HCT116 (cell line): ENCODE measurements around the gene SH3GL1. TPM values are rescaled to one million over a fixed set of nuclear protein-coding genes. Genes with fewer than 3 reads are reported as not detected.

Experiments used
- ATAC-seq: fragments of 200-7000 bp; cut with Tn5 transposase; 2 replicates; pipeline ENCODE4 v1.9.1; 2020; ENCODE audit warnings: mild to moderate bottlenecking, moderate library complexity
- BruUV-seq: library from RNA; stranded (reverse); fragments of 400-500 nt; replicated peaks from 2 replicates; lab custom pipeline; 2021; lab: Mats Ljungman, UMichigan
- CTCF ChIA-PET: fragments of 300-600 bp; sonication (Branson Sonifier 250); formaldehyde crosslinking; loops from one replicate; lab custom pipeline; 2021; ENCODE audit warnings: antibody characterized with exemption; lab: Charles Lee
- POLR2A ChIA-PET: fragments of 300-600, 350-600 bp; sonication (Branson Sonifier 250); formaldehyde crosslinking; loops from one replicate; lab custom pipeline; 2021; ENCODE audit warnings: antibody characterized with exemption; lab: Charles Lee
- RAD21 ChIA-PET, 2 experiments: fragments of 300-600 bp; sonication (Branson Sonifier 250); formaldehyde crosslinking; loops; one replicate each; lab custom pipeline; 2023; ENCODE audit warnings: low total read pairs in 2 of 2; ENCODE audit not compliant: uncharacterized antibody in 2 of 2, unreplicated experiment in 2 of 2, low non-redundant PET in 1 of 2; lab: Charles Lee
- DNase-seq: peaks from one replicate; pipeline ENCODE4 v3.0.0-alpha.2; 2010; ENCODE audit warnings: low read depth, low spot score
- H2AFZ ChIP-seq: fragments of 200-600 bp; shearing (Covaris generic), sonication (generic); 2 replicates; pipeline ENCODE4 v1.6.1; 2017; ENCODE audit warnings: low read depth, mixed run types, mixed read lengths, antibody characterized with exemption, low read length; ENCODE audit not compliant: poor library complexity, severe bottlenecking
- H3K27ac ChIP-seq: 2 replicates; pipeline ENCODE4 v1.5.1; 2012; ENCODE audit warnings: low read depth, low read length
- H3K27me3 ChIP-seq: fragments of 200-600 bp; sonication (generic); 2 replicates; pipeline ENCODE4 v1.6.1; 2016; ENCODE audit warnings: mixed run types, low read length, mixed read lengths; ENCODE audit not compliant: insufficient read depth
- H3K36me3 ChIP-seq, 2 experiments: fragments of 200-500 bp in 1 of 2; fragments of 200-600 bp in 1 of 2; sonication (Bioruptor generic) in 1 of 2; sonication (generic) in 1 of 2; 2 replicates each; pipeline versions ENCODE4 v1.5.1 to v1.6.1; 2014 to 2016; ENCODE audit warnings: low read length in 2 of 2, inconsistent platforms in 1 of 2, mixed read lengths in 1 of 2, mixed run types in 1 of 2; ENCODE audit not compliant: insufficient read depth in 2 of 2, control insufficient read depth in 1 of 2
- H3K4me1 ChIP-seq, 2 experiments: fragments of 200-600 bp in 1 of 2; sonication (generic) in 1 of 2; 2 replicates each; pipeline versions ENCODE4 v1.5.1 to v1.6.1; 2012 to 2017; ENCODE audit warnings: low read length in 2 of 2, inconsistent platforms in 1 of 2, mild to moderate bottlenecking in 1 of 2, mixed read lengths in 1 of 2, mixed run types in 1 of 2, moderate library complexity in 1 of 2; ENCODE audit not compliant: insufficient read depth in 2 of 2, control insufficient read depth in 1 of 2
- H3K4me2 ChIP-seq: fragments of 200-600 bp; sonication (generic); 2 replicates; pipeline ENCODE4 v1.6.1; 2017; ENCODE audit warnings: mixed run types, low read length, mixed read lengths
- H3K4me3 ChIP-seq, 2 experiments: fragments of 200-600 bp in 1 of 2; sonication (generic) in 1 of 2; replicated peaks in 1 of 2; 2 replicates each; pipeline ENCODE4 v1.5.1; 2011 to 2016; ENCODE audit warnings: low read length in 2 of 2, control low read depth in 1 of 2, low read depth in 1 of 2, mild to moderate bottlenecking in 1 of 2, mixed read lengths in 1 of 2, mixed run types in 1 of 2
- H3K79me2 ChIP-seq: fragments of 200-600 bp; sonication (generic); 2 replicates; pipeline ENCODE4 v1.6.1; 2017; ENCODE audit warnings: mild to moderate bottlenecking, mixed run types, low read length, moderate library complexity, mixed read lengths; ENCODE audit not compliant: insufficient read depth
- H3K9ac ChIP-seq: fragments of 200-600 bp; sonication (generic); 2 replicates; pipeline ENCODE4 v1.6.1; 2016; ENCODE audit warnings: low read length, mixed read lengths
- H3K9me2 ChIP-seq: fragments of 200-600 bp; sonication (generic), shearing (Covaris generic); 2 replicates; pipeline ENCODE4 v1.6.1; 2017; ENCODE audit warnings: mixed run types, mild to moderate bottlenecking, moderate library complexity; ENCODE audit not compliant: insufficient read depth
- H3K9me3 ChIP-seq, 2 experiments: fragments of 200-500 bp in 1 of 2; fragments of 200-600 bp in 1 of 2; sonication (Bioruptor generic) in 1 of 2; sonication (generic) in 1 of 2; 2 replicates each; pipeline ENCODE4 v1.6.1; 2014 to 2017; ENCODE audit warnings: low read length in 2 of 2, mixed read lengths in 2 of 2, inconsistent platforms in 1 of 2, low read depth in 1 of 2, mild to moderate bottlenecking in 1 of 2, mixed run types in 1 of 2, moderate library complexity in 1 of 2; ENCODE audit not compliant: control insufficient read depth in 1 of 2, insufficient read depth in 1 of 2
- H4K20me1 ChIP-seq: fragments of 200-600 bp; sonication (generic), shearing (Covaris generic); 2 replicates; pipeline ENCODE4 v1.6.1; 2017; ENCODE audit warnings: mixed run types, mild to moderate bottlenecking, moderate library complexity; ENCODE audit not compliant: insufficient read depth
- CBX3 ChIP-seq: IDR thresholded peaks from 2 replicates; pipeline ENCODE4 v1.6.1; 2012; ENCODE audit warnings: low read depth
- EGR1 ChIP-seq: IDR thresholded peaks from 2 replicates; pipeline ENCODE4 v1.6.1; 2012; ENCODE audit warnings: low read depth
- EZH2 ChIP-seq: fragments of 200-600 bp; sonication (generic); IDR thresholded peaks from 2 replicates; pipeline ENCODE4 v1.6.1; 2017; ENCODE audit warnings: antibody characterized with exemption, mixed run types
- EZH2phosphoT487 ChIP-seq: fragments of 200-600 bp; IDR thresholded peaks from 2 replicates; pipeline ENCODE4 v1.6.1; 2018; ENCODE audit warnings: antibody characterized with exemption, borderline replicate concordance
- JUND ChIP-seq: IDR thresholded peaks from 2 replicates; pipeline ENCODE4 v1.6.1; 2012
- POLR2A ChIP-seq: IDR thresholded peaks from 2 replicates; pipeline ENCODE4 v1.7.0; 2011; ENCODE audit warnings: borderline replicate concordance; ENCODE audit not compliant: insufficient read depth, insufficient read length; ENCODE audit errors: extremely low read depth
- RAD21 ChIP-seq: IDR thresholded peaks from 2 replicates; pipeline ENCODE4 v1.6.1; 2012; ENCODE audit warnings: low read depth, mild to moderate bottlenecking
- SP1 ChIP-seq: IDR thresholded peaks from 2 replicates; pipeline ENCODE4 v1.6.1; 2012; ENCODE audit warnings: low read depth
- SRF ChIP-seq: IDR thresholded peaks from 2 replicates; pipeline ENCODE4 v1.6.1; 2012; ENCODE audit warnings: low read depth
- TCF7L2 ChIP-seq: IDR thresholded peaks from 2 replicates; pipeline ENCODE4 v1.7.0; 2011; ENCODE audit warnings: borderline replicate concordance, inconsistent platforms; ENCODE audit not compliant: insufficient read depth, insufficient read length; ENCODE audit errors: extremely low read depth
- YY1 ChIP-seq: IDR thresholded peaks from 2 replicates; pipeline ENCODE4 v1.6.1; 2011; ENCODE audit warnings: low read length, low read depth, moderate library complexity, mild to moderate bottlenecking; ENCODE audit not compliant: insufficient replicate concordance; ENCODE audit errors: extremely low read depth
- intact Hi-C: fragments of 100-400 bp; cut with micrococcal nuclease; formaldehyde crosslinking; loops from 2 replicates; pipeline ENCODE4 v1.10.0; 2022
- total RNA-seq: library from RNA; stranded (reverse); gene quantifications from one replicate; pipeline ENCODE4 v1.2.1, GENCODE V29; 2021; ENCODE audit not compliant: unreplicated experiment
- TF ChIP-seq, protein P1 (sequence below): IDR thresholded peaks from 2 replicates; pipeline ENCODE4 v1.6.1; 2012
- TF ChIP-seq, protein P2 (sequence below): IDR thresholded peaks from 2 replicates; pipeline ENCODE4 v1.6.1; 2011; ENCODE audit warnings: mild to moderate bottlenecking, low read length, moderate library complexity; ENCODE audit not compliant: insufficient replicate concordance; ENCODE audit errors: extremely low read depth
- TF ChIP-seq, protein P3 (sequence below): IDR thresholded peaks from 2 replicates; pipeline ENCODE4 v1.6.1; 2012; ENCODE audit warnings: low read depth

The SH3GL1 gene
- total RNA-seq, 1 experiment from 2014 or later, result 86.0 TPM

DNA sequence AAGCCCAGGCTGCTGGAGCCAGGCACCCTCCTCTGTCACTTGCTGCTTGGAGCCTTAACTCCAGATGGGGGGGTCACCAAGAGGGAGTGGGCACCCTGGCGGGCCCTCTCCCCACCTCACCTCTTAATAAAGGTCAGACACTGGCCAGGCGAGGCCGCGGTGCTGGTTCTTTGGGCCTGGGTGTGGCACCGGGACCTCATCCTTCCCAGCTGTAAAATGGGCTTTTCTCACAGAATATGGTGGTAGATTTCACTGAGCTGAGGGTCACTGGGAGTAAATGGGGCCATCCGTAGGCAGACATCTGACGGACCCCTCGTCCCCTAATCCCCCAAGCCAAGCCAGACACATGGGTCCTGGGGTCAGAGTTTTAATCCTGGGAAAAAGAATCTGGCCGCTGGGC is 76.7 kb downstream of the SH3GL1 start:
- Histone ChIP-seq H3K9me2 (no peaks in the 10 kb centered on the region), H3K9me3 (no peaks in the 10 kb centered on the region), H3K79me2 (no peaks in the 10 kb centered on the region; the same call in 1 of the 2 replicates), H4K20me1 (no peaks in the 10 kb centered on the region), H3K4me3 (no peak overlapping the region), H3K27me3 (no peaks in the 10 kb centered on the region), H2AFZ (no peak overlapping the region), H3K27ac (no peak overlapping the region), H3K36me3 (no peaks in the 10 kb centered on the region), H3K9ac (no peak overlapping the region), H3K4me2 (no peak overlapping the region), H3K4me1 (peaks cover 7 to 14% of the 10 kb centered on the region in 2 experiments)
- CTCF ChIA-PET, result interaction anchor here (0.6 kb wide), 1 partner anchor 8 kb away, joined by 4 read pairs; no protein-coding TSS in a partner anchor
- POLR2A ChIA-PET, result no interaction called here
- no TSS peak for BruUV-seq
- DNase-seq (no peak), ATAC-seq (no peak)
- TF ChIP-seq, protein P1, sequence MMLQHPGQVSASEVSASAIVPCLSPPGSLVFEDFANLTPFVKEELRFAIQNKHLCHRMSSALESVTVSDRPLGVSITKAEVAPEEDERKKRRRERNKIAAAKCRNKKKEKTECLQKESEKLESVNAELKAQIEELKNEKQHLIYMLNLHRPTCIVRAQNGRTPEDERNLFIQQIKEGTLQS, result no peak
- no peak for TF ChIP-seq EZH2
- no peak for TF ChIP-seq TCF7L2
- no peak for TF ChIP-seq EZH2phosphoT487
- no peak for TF ChIP-seq POLR2A
- TF ChIP-seq, protein P2, sequence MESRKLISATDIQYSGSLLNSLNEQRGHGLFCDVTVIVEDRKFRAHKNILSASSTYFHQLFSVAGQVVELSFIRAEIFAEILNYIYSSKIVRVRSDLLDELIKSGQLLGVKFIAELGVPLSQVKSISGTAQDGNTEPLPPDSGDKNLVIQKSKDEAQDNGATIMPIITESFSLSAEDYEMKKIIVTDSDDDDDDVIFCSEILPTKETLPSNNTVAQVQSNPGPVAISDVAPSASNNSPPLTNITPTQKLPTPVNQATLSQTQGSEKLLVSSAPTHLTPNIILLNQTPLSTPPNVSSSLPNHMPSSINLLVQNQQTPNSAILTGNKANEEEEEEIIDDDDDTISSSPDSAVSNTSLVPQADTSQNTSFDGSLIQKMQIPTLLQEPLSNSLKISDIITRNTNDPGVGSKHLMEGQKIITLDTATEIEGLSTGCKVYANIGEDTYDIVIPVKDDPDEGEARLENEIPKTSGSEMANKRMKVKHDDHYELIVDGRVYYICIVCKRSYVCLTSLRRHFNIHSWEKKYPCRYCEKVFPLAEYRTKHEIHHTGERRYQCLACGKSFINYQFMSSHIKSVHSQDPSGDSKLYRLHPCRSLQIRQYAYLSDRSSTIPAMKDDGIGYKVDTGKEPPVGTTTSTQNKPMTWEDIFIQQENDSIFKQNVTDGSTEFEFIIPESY, result no peak
- TF ChIP-seq CBX3, result no peak
- no peak for TF ChIP-seq JUND
- TF ChIP-seq, protein P3, sequence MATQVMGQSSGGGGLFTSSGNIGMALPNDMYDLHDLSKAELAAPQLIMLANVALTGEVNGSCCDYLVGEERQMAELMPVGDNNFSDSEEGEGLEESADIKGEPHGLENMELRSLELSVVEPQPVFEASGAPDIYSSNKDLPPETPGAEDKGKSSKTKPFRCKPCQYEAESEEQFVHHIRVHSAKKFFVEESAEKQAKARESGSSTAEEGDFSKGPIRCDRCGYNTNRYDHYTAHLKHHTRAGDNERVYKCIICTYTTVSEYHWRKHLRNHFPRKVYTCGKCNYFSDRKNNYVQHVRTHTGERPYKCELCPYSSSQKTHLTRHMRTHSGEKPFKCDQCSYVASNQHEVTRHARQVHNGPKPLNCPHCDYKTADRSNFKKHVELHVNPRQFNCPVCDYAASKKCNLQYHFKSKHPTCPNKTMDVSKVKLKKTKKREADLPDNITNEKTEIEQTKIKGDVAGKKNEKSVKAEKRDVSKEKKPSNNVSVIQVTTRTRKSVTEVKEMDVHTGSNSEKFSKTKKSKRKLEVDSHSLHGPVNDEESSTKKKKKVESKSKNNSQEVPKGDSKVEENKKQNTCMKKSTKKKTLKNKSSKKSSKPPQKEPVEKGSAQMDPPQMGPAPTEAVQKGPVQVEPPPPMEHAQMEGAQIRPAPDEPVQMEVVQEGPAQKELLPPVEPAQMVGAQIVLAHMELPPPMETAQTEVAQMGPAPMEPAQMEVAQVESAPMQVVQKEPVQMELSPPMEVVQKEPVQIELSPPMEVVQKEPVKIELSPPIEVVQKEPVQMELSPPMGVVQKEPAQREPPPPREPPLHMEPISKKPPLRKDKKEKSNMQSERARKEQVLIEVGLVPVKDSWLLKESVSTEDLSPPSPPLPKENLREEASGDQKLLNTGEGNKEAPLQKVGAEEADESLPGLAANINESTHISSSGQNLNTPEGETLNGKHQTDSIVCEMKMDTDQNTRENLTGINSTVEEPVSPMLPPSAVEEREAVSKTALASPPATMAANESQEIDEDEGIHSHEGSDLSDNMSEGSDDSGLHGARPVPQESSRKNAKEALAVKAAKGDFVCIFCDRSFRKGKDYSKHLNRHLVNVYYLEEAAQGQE, result no peak
- no peak for TF ChIP-seq YY1
- TF ChIP-seq SP1, result no peak
- TF ChIP-seq SRF, result no peak
- no peak for TF ChIP-seq RAD21
- no peak for TF ChIP-seq EGR1
- intact Hi-C loops, result no loop called here
- RAD21 ChIA-PET, result no interaction called here
